Measurements from ENCODE around the gene HOTAIR.

Gene HOTAIR

GRCh38 chr12:53952871-53953734 lies 21.7 kb downstream of the HOTAIR start:
- no peak for TF ChIP-seq CTCF (IDR thresholded peaks at IDR 0.05; ENCODE audit: control insufficient read depth, insufficient read depth, low read depth, low read length, missing control alignments)
- DNase-seq (ENCODE audit: low read depth) = no peak
- no peak overlapping the region for H3K4me3 ChIP-seq (ENCODE audit: control insufficient read depth, low read depth, low read length)

GRCh38 chr12:53952335-53952694 lies 22.4 kb downstream of the HOTAIR start:
- H3K4me3 ChIP-seq (ENCODE audit: control insufficient read depth, low read depth, low read length) = no peak overlapping the region
- no peak for TF ChIP-seq CTCF (IDR thresholded peaks at IDR 0.05; ENCODE audit: control insufficient read depth, insufficient read depth, low read depth, low read length, missing control alignments)
- DNase-seq (ENCODE audit: low read depth) = no peak

- no peak for TF ChIP-seq CTCF (IDR thresholded peaks at IDR 0.05; ENCODE audit: control insufficient read depth, insufficient read depth, low read depth, low read length, missing control alignments)
- DNase-seq (ENCODE audit: low read depth) = no peak
- no peak overlapping the region for H3K4me3 ChIP-seq (ENCODE audit: control insufficient read depth, low read depth, low read length)
Observed at GRCh38 chr12:53951577-53952334, 23.0 kb downstream of the HOTAIR start.

- no peak for TF ChIP-seq CTCF (IDR thresholded peaks at IDR 0.05; ENCODE audit: control insufficient read depth, insufficient read depth, low read depth, low read length, missing control alignments)
- no peak for DNase-seq (ENCODE audit: low read depth)
- H3K4me3 ChIP-seq (ENCODE audit: control insufficient read depth, low read depth, low read length) = no peak overlapping the region
Observed at GRCh38 chr12:53950789-53951576, 23.8 kb downstream of the HOTAIR start.

GRCh38 chr12:53950437-53950773 lies 24.3 kb downstream of the HOTAIR start:
- no peak for DNase-seq (ENCODE audit: low read depth)
- H3K4me3 ChIP-seq (ENCODE audit: control insufficient read depth, low read depth, low read length) = no peak overlapping the region
- no peak for TF ChIP-seq CTCF (IDR thresholded peaks at IDR 0.05; ENCODE audit: control insufficient read depth, insufficient read depth, low read depth, low read length, missing control alignments)

GRCh38 chr12:53949631-53950436 lies 24.9 kb downstream of the HOTAIR start:
- no peak for DNase-seq (ENCODE audit: low read depth)
- TF ChIP-seq CTCF (IDR thresholded peaks at IDR 0.05; ENCODE audit: control insufficient read depth, insufficient read depth, low read depth, low read length, missing control alignments) = no peak
- no peak overlapping the region for H3K4me3 ChIP-seq (ENCODE audit: control insufficient read depth, low read depth, low read length)

All from AG09309 (cell line).